ENCODE data around the gene SLC15A2. TPM values are rescaled to one million over a fixed set of nuclear protein-coding genes. Genes with fewer than 3 reads are reported as not detected.

The SLC15A2 gene
- total and polyA plus RNA-seq, 2 donors = 1.0 to 3.2 TPM

DNA sequence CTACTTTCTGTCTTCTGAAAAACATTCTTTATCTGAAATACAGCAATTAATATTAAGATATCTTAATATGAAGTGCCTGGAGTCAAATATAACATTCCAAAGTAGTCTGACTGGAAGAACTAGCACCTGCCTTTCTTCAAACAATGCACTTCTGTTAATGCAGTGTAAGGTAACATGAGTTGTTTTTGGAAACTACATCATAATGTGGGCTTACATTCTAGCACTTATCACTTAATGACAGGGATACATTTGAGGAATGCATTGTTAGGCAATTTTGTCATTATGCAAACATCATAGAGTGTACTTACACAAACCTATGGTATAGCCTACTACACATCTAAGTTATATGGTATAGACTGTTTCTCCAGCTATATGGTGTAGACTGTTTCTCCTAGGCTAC, 49.2 kb downstream of the SLC15A2 start:
- DNase-seq (ENCODE audit: low read depth in 6 of 9, low spot score in 9 of 9) = peak in 1 of 9 donors; percentile 3
- H3K36me3 ChIP-seq (ENCODE audit: control insufficient read depth in 2 of 2, insufficient read depth in 2 of 2, low read length in 1 of 2) = peaks cover 0 to 4% of the 10 kb centered on the region in 2 donors
- H3K27ac ChIP-seq (ENCODE audit: low read depth in 1 of 2, low read length in 1 of 2) = no peak overlapping the region
- no peak overlapping the region for H3K4me3 ChIP-seq (ENCODE audit: low read length in 2 of 2)
- H3K27me3 ChIP-seq (ENCODE audit: control insufficient read depth in 2 of 2, insufficient read depth in 1 of 2, low read length in 1 of 2) = no peaks in the 10 kb centered on the region
- H3K4me1 ChIP-seq (ENCODE audit: control insufficient read depth in 2 of 2, insufficient read depth in 2 of 2, low read length in 2 of 2) = no peaks in the 10 kb centered on the region
- no peaks in the 10 kb centered on the region for H3K9me3 ChIP-seq (ENCODE audit: control insufficient read depth in 2 of 2, insufficient read depth in 1 of 2, low read length in 1 of 2)

DNA sequence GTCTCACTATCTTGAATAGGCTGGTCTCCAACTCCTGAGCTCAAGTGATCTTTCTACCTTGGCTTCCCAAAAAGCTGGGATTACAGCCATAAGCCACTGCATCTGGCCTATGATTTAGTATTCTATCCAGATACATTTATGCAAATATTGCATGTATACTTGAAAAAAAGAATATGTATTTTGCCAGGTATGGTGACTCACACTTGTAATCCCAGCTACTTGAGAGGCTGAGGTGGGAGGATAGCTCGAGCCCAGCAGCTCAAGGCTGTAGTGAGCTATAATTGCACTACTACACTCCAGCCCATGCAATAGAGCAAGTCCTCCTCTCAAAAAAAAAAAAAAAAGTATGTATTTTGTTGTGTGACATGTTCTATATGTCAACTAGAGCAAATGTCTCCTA, 54.4 kb downstream of the SLC15A2 start:
- DNase-seq (ENCODE audit: low read depth in 6 of 9, low spot score in 9 of 9) = no peak
- H3K27me3 ChIP-seq (ENCODE audit: control insufficient read depth in 2 of 2, insufficient read depth in 1 of 2, low read length in 1 of 2) = no peaks in the 10 kb centered on the region
- no peak overlapping the region for H3K4me3 ChIP-seq (ENCODE audit: low read length in 2 of 2)
- H3K27ac ChIP-seq (ENCODE audit: low read depth in 1 of 2, low read length in 1 of 2) = no peak overlapping the region
- no peaks in the 10 kb centered on the region for H3K4me1 ChIP-seq (ENCODE audit: control insufficient read depth in 2 of 2, insufficient read depth in 2 of 2, low read length in 2 of 2)
- H3K36me3 ChIP-seq (ENCODE audit: control insufficient read depth in 2 of 2, insufficient read depth in 2 of 2, low read length in 1 of 2) = no peaks in the 10 kb centered on the region
- WGBS = 100% methylated on average over 1 of the region's 1 CpG
- H3K9me3 ChIP-seq (ENCODE audit: control insufficient read depth in 2 of 2, insufficient read depth in 1 of 2, low read length in 1 of 2) = peaks cover 2 to 3% of the 10 kb centered on the region in 2 donors

DNA sequence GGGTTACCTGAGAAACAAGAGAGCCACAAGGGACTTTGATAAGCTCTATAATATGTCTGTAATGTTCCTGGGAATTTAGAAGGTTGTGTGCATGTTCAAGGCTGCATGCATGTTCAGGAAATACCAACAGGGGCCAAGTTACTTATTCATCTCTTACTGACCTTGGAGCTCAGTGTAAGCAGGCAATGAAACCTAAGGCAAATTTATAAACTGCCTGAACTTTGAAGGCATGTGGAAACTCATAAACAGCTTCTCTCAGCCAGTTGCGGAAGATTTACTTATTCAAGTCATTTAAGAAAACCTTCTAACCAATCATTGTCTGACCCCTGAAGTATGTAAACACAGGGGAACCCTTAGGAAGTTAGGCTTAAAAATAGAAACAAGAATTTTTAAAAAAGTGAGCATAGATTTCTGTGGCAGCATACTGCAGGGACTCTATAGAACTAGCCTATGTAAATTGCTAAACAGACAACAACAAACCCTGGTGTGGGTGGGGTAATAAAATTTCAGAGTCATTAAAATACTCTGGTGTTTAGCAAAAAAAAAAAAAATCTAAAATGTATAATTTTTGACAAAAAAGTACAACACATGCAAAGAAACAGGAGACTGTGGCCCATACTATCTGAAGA, 57.2 kb downstream of the SLC15A2 start:
- no peaks in the 10 kb centered on the region for H3K27me3 ChIP-seq (ENCODE audit: control insufficient read depth in 2 of 2, insufficient read depth in 1 of 2, low read length in 1 of 2)
- no peak for DNase-seq (ENCODE audit: low read depth in 6 of 9, low spot score in 9 of 9)
- 0% methylated on average over 1 of the region's 1 CpG for WGBS
- H3K4me1 ChIP-seq (ENCODE audit: control insufficient read depth in 2 of 2, insufficient read depth in 2 of 2, low read length in 2 of 2) = no peaks in the 10 kb centered on the region
- no peak overlapping the region for H3K4me3 ChIP-seq (ENCODE audit: low read length in 2 of 2)
- H3K36me3 ChIP-seq (ENCODE audit: control insufficient read depth in 2 of 2, insufficient read depth in 2 of 2, low read length in 1 of 2) = no peaks in the 10 kb centered on the region
- H3K9me3 ChIP-seq (ENCODE audit: control insufficient read depth in 2 of 2, insufficient read depth in 1 of 2, low read length in 1 of 2) = peaks cover 2 to 3% of the 10 kb centered on the region in 2 donors
- H3K27ac ChIP-seq (ENCODE audit: low read depth in 1 of 2, low read length in 1 of 2) = no peak overlapping the region

DNA sequence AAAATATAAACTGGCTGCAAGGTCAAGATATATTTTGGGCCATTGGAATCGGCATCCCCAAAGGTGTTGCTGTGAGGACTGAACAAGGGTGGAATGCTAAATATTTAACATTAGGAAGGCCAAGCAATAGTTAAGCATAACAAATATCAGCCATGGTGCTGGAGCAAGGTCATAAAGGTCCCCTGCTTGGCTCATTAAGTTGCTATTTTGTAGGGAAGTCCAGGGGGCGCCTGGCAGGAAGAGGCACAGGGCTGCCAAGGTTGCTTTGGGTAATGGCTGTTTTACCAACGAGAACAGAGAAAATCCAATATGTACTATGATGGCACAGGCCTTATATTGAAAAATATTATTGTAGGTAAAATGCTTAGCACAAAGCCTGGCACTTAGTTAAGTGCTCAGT, 62.2 kb downstream of the SLC15A2 start:
- H3K4me1 ChIP-seq (ENCODE audit: control insufficient read depth in 2 of 2, insufficient read depth in 2 of 2, low read length in 2 of 2) = no peaks in the 10 kb centered on the region
- H3K27ac ChIP-seq (ENCODE audit: low read depth in 1 of 2, low read length in 1 of 2) = no peak overlapping the region
- H3K27me3 ChIP-seq (ENCODE audit: control insufficient read depth in 2 of 2, insufficient read depth in 1 of 2, low read length in 1 of 2) = no peaks in the 10 kb centered on the region
- H3K36me3 ChIP-seq (ENCODE audit: control insufficient read depth in 2 of 2, insufficient read depth in 2 of 2, low read length in 1 of 2) = no peaks in the 10 kb centered on the region
- no peak for DNase-seq (ENCODE audit: low read depth in 6 of 9, low spot score in 9 of 9)
- H3K4me3 ChIP-seq (ENCODE audit: low read length in 2 of 2) = no peak overlapping the region
- H3K9me3 ChIP-seq (ENCODE audit: control insufficient read depth in 2 of 2, insufficient read depth in 1 of 2, low read length in 1 of 2) = peaks cover 2 to 3% of the 10 kb centered on the region in 2 donors
- WGBS = 95% methylated on average over 3 of the region's 3 CpGs

DNA sequence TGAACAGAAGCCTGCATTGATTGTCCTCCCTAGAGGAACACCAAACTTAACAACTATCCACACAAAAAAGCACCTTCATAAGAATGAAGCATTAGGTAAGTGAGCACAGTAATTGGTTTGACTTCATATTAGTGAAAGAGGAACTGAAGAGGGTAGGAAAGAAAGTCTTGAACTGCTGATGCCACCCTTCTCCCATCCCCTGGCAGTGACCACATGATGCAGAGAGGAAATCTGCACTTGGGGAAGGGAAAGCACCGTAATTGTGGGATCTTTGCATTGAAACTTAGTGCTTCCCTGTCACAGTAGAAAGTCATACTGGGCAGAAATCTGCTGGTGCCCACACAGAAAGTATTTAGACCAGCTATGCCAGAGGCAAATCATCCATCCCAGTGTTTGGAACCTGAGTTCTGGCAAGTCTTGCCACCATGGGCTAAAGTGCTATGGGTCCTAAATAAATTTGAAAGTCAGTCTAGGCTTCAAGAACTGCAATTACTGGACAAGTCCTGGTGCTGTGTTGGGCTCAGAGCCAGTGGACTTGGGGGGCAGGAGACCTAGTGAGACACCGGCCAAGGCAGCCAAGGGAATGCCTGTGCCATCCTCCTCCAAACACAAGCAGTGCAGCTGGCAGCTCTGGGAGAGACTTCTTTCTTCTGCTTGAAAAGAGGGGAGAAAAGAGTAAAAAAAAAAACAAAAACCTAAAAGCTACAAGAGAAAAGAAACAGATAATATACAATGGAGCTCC, 63.6 kb downstream of the SLC15A2 start:
- DNase-seq (ENCODE audit: low read depth in 6 of 9, low spot score in 9 of 9) = peak in 1 of 9 donors; percentile 25
- H3K27me3 ChIP-seq (ENCODE audit: control insufficient read depth in 2 of 2, insufficient read depth in 1 of 2, low read length in 1 of 2) = no peaks in the 10 kb centered on the region
- 71% methylated on average over 2 of the region's 2 CpGs for WGBS
- peak overlapping the region in 1 of 2 donors; percentile 5 for H3K27ac ChIP-seq (ENCODE audit: low read depth in 1 of 2, low read length in 1 of 2)
- H3K4me3 ChIP-seq (ENCODE audit: low read length in 2 of 2) = no peak overlapping the region
- H3K9me3 ChIP-seq (ENCODE audit: control insufficient read depth in 2 of 2, insufficient read depth in 1 of 2, low read length in 1 of 2) = peaks cover 0 to under 1% of the 10 kb centered on the region in 2 donors
- no peaks in the 10 kb centered on the region for H3K4me1 ChIP-seq (ENCODE audit: control insufficient read depth in 2 of 2, insufficient read depth in 2 of 2, low read length in 2 of 2)
- no peaks in the 10 kb centered on the region for H3K36me3 ChIP-seq (ENCODE audit: control insufficient read depth in 2 of 2, insufficient read depth in 2 of 2, low read length in 1 of 2)

DNA sequence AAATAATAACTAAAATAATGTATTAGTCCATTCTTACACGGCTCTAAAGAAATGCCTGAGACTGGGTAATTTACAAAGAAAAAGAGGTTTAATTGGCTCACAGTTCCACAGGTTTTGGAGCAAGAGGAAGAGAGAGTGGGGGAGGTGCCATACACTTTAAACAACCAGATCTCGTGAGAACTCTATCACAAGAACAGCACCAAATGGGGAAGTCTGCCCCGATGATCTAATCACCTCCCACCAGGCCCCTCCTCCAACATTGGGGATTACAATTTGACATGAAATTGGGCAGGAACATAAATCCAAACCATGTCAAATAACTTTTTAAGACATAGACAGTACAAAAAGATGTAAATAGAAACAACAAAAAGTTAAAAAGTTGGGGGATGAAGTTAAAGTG, 64.6 kb downstream of the SLC15A2 start:
- Histone ChIP-seq H3K9me3 (ENCODE audit: control insufficient read depth in 2 of 2, insufficient read depth in 1 of 2, low read length in 1 of 2) (no peaks in the 10 kb centered on the region), H3K27me3 (ENCODE audit: control insufficient read depth in 2 of 2, insufficient read depth in 1 of 2, low read length in 1 of 2) (no peaks in the 10 kb centered on the region), H3K36me3 (ENCODE audit: control insufficient read depth in 2 of 2, insufficient read depth in 2 of 2, low read length in 1 of 2) (no peaks in the 10 kb centered on the region), H3K4me3 (ENCODE audit: low read length in 2 of 2) (no peak overlapping the region), H3K4me1 (ENCODE audit: control insufficient read depth in 2 of 2, insufficient read depth in 2 of 2, low read length in 2 of 2) (no peaks in the 10 kb centered on the region), H3K27ac (ENCODE audit: low read depth in 1 of 2, low read length in 1 of 2) (no peak overlapping the region)
- WGBS = 77% methylated on average over 3 of the region's 3 CpGs
- no peak for DNase-seq (ENCODE audit: low read depth in 6 of 9, low spot score in 9 of 9)

DNA sequence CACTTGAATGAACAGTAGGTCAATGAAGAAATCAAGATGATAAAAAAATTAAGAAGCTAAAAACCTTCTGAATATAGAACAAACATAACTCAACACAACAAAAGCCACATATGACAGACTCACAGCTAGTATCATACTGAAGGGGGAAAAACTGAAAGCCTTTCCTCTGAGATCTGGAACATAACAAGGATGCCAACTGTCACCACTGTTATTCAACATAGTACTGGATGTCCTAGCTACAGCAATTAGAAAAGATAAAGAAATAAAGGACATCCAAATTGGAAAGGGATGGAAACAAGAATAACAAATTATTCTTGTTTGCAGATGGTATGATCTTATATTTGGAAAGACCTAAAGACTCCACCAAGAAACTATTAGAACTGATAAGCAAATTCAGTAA, 67.1 kb downstream of the SLC15A2 start:
- Histone ChIP-seq H3K27me3 (ENCODE audit: control insufficient read depth in 2 of 2, insufficient read depth in 1 of 2, low read length in 1 of 2) (no peaks in the 10 kb centered on the region), H3K4me3 (ENCODE audit: low read length in 2 of 2) (no peak overlapping the region), H3K27ac (ENCODE audit: low read depth in 1 of 2, low read length in 1 of 2) (no peak overlapping the region), H3K4me1 (ENCODE audit: control insufficient read depth in 2 of 2, insufficient read depth in 2 of 2, low read length in 2 of 2) (no peaks in the 10 kb centered on the region), H3K36me3 (ENCODE audit: control insufficient read depth in 2 of 2, insufficient read depth in 2 of 2, low read length in 1 of 2) (no peaks in the 10 kb centered on the region), H3K9me3 (ENCODE audit: control insufficient read depth in 2 of 2, insufficient read depth in 1 of 2, low read length in 1 of 2) (no peaks in the 10 kb centered on the region)
- no peak for DNase-seq (ENCODE audit: low read depth in 6 of 9, low spot score in 9 of 9)

DNA sequence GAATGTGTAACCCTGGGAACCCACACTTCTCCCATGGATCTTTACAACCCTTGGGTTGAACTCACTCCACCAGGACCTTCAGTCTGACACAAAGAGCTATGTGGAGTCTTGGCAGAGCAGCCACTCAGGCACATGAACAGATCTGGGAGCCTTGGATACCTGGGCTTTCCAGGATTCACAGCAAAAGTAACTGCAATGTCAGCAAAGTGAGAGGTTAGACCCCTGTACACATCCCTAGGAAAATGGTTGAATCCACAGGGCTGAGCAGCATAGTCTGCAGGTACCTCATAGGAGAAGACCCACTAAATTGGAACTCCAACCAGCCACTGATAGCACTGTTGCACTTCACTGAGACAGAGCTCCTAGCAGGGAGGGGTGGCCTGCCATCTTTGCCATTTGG, 68.2 kb downstream of the SLC15A2 start:
- Histone ChIP-seq H3K36me3 (ENCODE audit: control insufficient read depth in 2 of 2, insufficient read depth in 2 of 2, low read length in 1 of 2) (no peaks in the 10 kb centered on the region), H3K9me3 (ENCODE audit: control insufficient read depth in 2 of 2, insufficient read depth in 1 of 2, low read length in 1 of 2) (no peaks in the 10 kb centered on the region), H3K4me3 (ENCODE audit: low read length in 2 of 2) (no peak overlapping the region), H3K27me3 (ENCODE audit: control insufficient read depth in 2 of 2, insufficient read depth in 1 of 2, low read length in 1 of 2) (no peaks in the 10 kb centered on the region), H3K4me1 (ENCODE audit: control insufficient read depth in 2 of 2, insufficient read depth in 2 of 2, low read length in 2 of 2) (no peaks in the 10 kb centered on the region), H3K27ac (ENCODE audit: low read depth in 1 of 2, low read length in 1 of 2) (no peak overlapping the region)
- no peak for DNase-seq (ENCODE audit: low read depth in 6 of 9, low spot score in 9 of 9)

DNA sequence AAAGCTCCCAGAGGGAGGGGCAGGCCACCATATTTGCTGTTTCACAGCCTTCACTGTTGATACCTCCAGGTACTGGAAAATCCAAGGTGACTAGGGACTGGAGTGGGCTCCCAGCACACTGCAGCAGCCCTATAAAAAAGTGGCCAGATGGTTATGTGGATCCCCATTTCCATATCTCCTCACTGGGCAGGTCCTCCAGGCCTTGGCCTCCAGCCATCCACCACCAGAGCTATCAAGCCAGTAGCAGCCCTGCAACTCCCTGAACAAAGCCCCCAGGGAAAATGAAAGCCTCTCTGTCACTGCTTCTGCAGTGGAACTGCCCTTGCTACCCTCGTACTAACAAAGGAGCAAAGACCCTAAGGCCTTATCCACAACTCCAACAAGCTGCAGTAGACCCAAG, 69.4 kb downstream of the SLC15A2 start:
- Histone ChIP-seq H3K4me1 (ENCODE audit: control insufficient read depth in 2 of 2, insufficient read depth in 2 of 2, low read length in 2 of 2) (no peaks in the 10 kb centered on the region), H3K36me3 (ENCODE audit: control insufficient read depth in 2 of 2, insufficient read depth in 2 of 2, low read length in 1 of 2) (no peaks in the 10 kb centered on the region), H3K27me3 (ENCODE audit: control insufficient read depth in 2 of 2, insufficient read depth in 1 of 2, low read length in 1 of 2) (no peaks in the 10 kb centered on the region), H3K27ac (ENCODE audit: low read depth in 1 of 2, low read length in 1 of 2) (no peak overlapping the region), H3K9me3 (ENCODE audit: control insufficient read depth in 2 of 2, insufficient read depth in 1 of 2, low read length in 1 of 2) (no peaks in the 10 kb centered on the region), H3K4me3 (ENCODE audit: low read length in 2 of 2) (no peak overlapping the region)
- WGBS = 100% methylated on average over 1 of the region's 1 CpG
- DNase-seq (ENCODE audit: low read depth in 6 of 9, low spot score in 9 of 9) = no peak
